DOHH2 (cell line): ENCODE measurements around the gene ZNF683.
"Not testable (repeated sequence)": the region's sequence is repeated elsewhere in the genome, so short reads cannot be mapped to it uniquely, and the experiment has no call there.

Experiments used
- H3F3A ChIP-seq: fragments of 200-600 bp; sonication (generic), shearing (Covaris generic); 2 replicates; pipeline ENCODE4 v1.6.0; 2016; ENCODE audit warnings: antibody characterized with exemption, mild to moderate bottlenecking; ENCODE audit not compliant: control insufficient read depth, insufficient read depth
- H3K27ac ChIP-seq: fragments of 200-600 bp; sonication (generic); 2 replicates; pipeline ENCODE4 v1.5.1; 2014; ENCODE audit warnings: low read depth, mild to moderate bottlenecking, low read length, moderate library complexity
- H3K27me3 ChIP-seq: fragments of 200-600 bp; sonication (generic); 2 replicates; pipeline ENCODE4 v1.6.1; 2014; ENCODE audit warnings: mild to moderate bottlenecking, low read length, mixed read lengths; ENCODE audit not compliant: control insufficient read depth
- H3K36me3 ChIP-seq: fragments of 200-600 bp; sonication (generic); 2 replicates; pipeline ENCODE4 v1.6.1; 2014; ENCODE audit warnings: mild to moderate bottlenecking, low read length, moderate library complexity, mixed read lengths; ENCODE audit not compliant: control insufficient read depth
- H3K4me1 ChIP-seq: fragments of 200-600 bp; sonication (generic); 2 replicates; pipeline ENCODE4 v1.6.1; 2014; ENCODE audit warnings: mild to moderate bottlenecking, low read length, mixed read lengths; ENCODE audit not compliant: control insufficient read depth
- H3K4me2 ChIP-seq: fragments of 200-600 bp; sonication (generic); 2 replicates; pipeline ENCODE4 v1.6.0; 2014; ENCODE audit warnings: mild to moderate bottlenecking, low read length, moderate library complexity
- H3K4me3 ChIP-seq: fragments of 200-600 bp; sonication (generic); 2 replicates; pipeline ENCODE4 v1.5.1; 2014; ENCODE audit warnings: mild to moderate bottlenecking, low read length, mixed read lengths
- H3K79me2 ChIP-seq: fragments of 200-600 bp; sonication (generic); 2 replicates; pipeline ENCODE4 v1.6.1; 2014; ENCODE audit warnings: mild to moderate bottlenecking, low read length, mixed read lengths; ENCODE audit not compliant: control insufficient read depth
- H3K9me2 ChIP-seq: fragments of 200-600 bp; sonication (generic); replicated peaks from 2 replicates; pipeline ENCODE4 v1.6.1; 2014; ENCODE audit warnings: mild to moderate bottlenecking, low read length, mixed read lengths; ENCODE audit not compliant: control insufficient read depth
- H3K9me3 ChIP-seq: fragments of 200-600 bp; sonication (generic); 2 replicates; pipeline ENCODE4 v1.6.1; 2014; ENCODE audit warnings: antibody characterized with exemption, low read length, mixed read lengths; ENCODE audit not compliant: control insufficient read depth, insufficient read depth
- H4K20me1 ChIP-seq: fragments of 200-600 bp; sonication (generic); 2 replicates; pipeline ENCODE4 v1.6.0; 2014; ENCODE audit warnings: low read depth, mild to moderate bottlenecking, antibody characterized with exemption, low read length, moderate library complexity; ENCODE audit not compliant: control insufficient read depth, insufficient read depth
- EZH2phosphoT487 ChIP-seq: fragments of 200-600 bp; sonication (generic); IDR thresholded peaks from 2 replicates; pipeline ENCODE4 v1.6.1; 2017; ENCODE audit warnings: borderline replicate concordance, mild to moderate bottlenecking, antibody characterized with exemption, low read length, moderate library complexity, mixed read lengths
- TF ChIP-seq, protein P1 (sequence below): fragments of 200-600 bp; sonication (generic); IDR thresholded peaks from one replicate; pipeline ENCODE4 v1.5.1; 2014; ENCODE audit warnings: antibody characterized with exemption, mild to moderate bottlenecking, low read depth, low read length; ENCODE audit not compliant: poor library complexity, severe bottlenecking

The ZNF683 gene

GRCh38 chr1:26336477-26337205, 35.9 kb downstream of the ZNF683 start:
- Histone ChIP-seq H3F3A (peaks cover 7% of the 10 kb centered on the region; the same call in 1 of the 2 replicates), H3K36me3 (no peaks in the 10 kb centered on the region), H3K4me3 (peak overlapping the region; percentile 81), H3K79me2 (no peaks in the 10 kb centered on the region), H4K20me1 (no peaks in the 10 kb centered on the region), H3K4me2 (peak overlapping the region; percentile 87), H3K27me3 (peaks cover 21% of the 10 kb centered on the region), H3K9me3 (no peaks in the 10 kb centered on the region), H3K4me1 (peaks cover 21% of the 10 kb centered on the region), H3K27ac (no peak overlapping the region), H3K9me2 (no peaks in the 10 kb centered on the region)
- TF ChIP-seq, protein P1, sequence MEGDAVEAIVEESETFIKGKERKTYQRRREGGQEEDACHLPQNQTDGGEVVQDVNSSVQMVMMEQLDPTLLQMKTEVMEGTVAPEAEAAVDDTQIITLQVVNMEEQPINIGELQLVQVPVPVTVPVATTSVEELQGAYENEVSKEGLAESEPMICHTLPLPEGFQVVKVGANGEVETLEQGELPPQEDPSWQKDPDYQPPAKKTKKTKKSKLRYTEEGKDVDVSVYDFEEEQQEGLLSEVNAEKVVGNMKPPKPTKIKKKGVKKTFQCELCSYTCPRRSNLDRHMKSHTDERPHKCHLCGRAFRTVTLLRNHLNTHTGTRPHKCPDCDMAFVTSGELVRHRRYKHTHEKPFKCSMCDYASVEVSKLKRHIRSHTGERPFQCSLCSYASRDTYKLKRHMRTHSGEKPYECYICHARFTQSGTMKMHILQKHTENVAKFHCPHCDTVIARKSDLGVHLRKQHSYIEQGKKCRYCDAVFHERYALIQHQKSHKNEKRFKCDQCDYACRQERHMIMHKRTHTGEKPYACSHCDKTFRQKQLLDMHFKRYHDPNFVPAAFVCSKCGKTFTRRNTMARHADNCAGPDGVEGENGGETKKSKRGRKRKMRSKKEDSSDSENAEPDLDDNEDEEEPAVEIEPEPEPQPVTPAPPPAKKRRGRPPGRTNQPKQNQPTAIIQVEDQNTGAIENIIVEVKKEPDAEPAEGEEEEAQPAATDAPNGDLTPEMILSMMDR = no peak
- TF ChIP-seq EZH2phosphoT487 = no peak

GRCh38 chr1:26335774-26336476, 36.6 kb downstream of the ZNF683 start:
- no peaks in the 10 kb centered on the region for H3K36me3 ChIP-seq
- H3K4me3 ChIP-seq = peak overlapping the region; percentile 81
- TF ChIP-seq EZH2phosphoT487 = no peak
- TF ChIP-seq, protein P1 = no peak
- H3F3A ChIP-seq = peaks cover 7% of the 10 kb centered on the region; the same call in 1 of the 2 replicates
- H3K4me1 ChIP-seq = peaks cover 21% of the 10 kb centered on the region
- H3K4me2 ChIP-seq = peak overlapping the region; percentile 87
- no peaks in the 10 kb centered on the region for H4K20me1 ChIP-seq
- H3K79me2 ChIP-seq = no peaks in the 10 kb centered on the region
- no peak overlapping the region for H3K27ac ChIP-seq
- peaks cover 21% of the 10 kb centered on the region for H3K27me3 ChIP-seq
- H3K9me3 ChIP-seq = no peaks in the 10 kb centered on the region
- H3K9me2 ChIP-seq = no peaks in the 10 kb centered on the region

- H3K9me3 ChIP-seq, H3K79me2 ChIP-seq, H3K27ac ChIP-seq, H3K4me3 ChIP-seq, H3K4me2 ChIP-seq, H3K36me3 ChIP-seq, H3K9me2 ChIP-seq, H3F3A ChIP-seq, H4K20me1 ChIP-seq: not testable (repeated sequence)
- Histone ChIP-seq H3K4me1 (peaks cover 23% of the 10 kb centered on the region), H3K27me3 (peaks cover 17% of the 10 kb centered on the region)
These were observed 39.2 kb downstream of the ZNF683 start for GRCh38 chr1:26333312-26333711.

GRCh38 chr1:26330276-26330675, 42.3 kb downstream of the ZNF683 start:
- Histone ChIP-seq H3K27ac (no peak overlapping the region), H3K79me2 (no peaks in the 10 kb centered on the region), H3K36me3 (no peaks in the 10 kb centered on the region), H3K9me3 (no peaks in the 10 kb centered on the region), H3K9me2 (no peaks in the 10 kb centered on the region), H3F3A (no peaks in the 10 kb centered on the region; the same call in 1 of the 2 replicates), H4K20me1 (no peaks in the 10 kb centered on the region), H3K4me2 (no peak overlapping the region), H3K4me3 (no peak overlapping the region), H3K4me1 (peaks cover 9% of the 10 kb centered on the region), H3K27me3 (no peaks in the 10 kb centered on the region; the same call in 1 of the 2 replicates)
- TF ChIP-seq, protein P1 = no peak
- no peak for TF ChIP-seq EZH2phosphoT487

- H3K27me3 ChIP-seq, H3K4me2 ChIP-seq, H3F3A ChIP-seq, H3K27ac ChIP-seq, H3K9me3 ChIP-seq, H4K20me1 ChIP-seq, H3K4me1 ChIP-seq, H3K79me2 ChIP-seq, H3K9me2 ChIP-seq, H3K4me3 ChIP-seq, H3K36me3 ChIP-seq: not testable (repeated sequence)
These were observed 43.2 kb downstream of the ZNF683 start for GRCh38 chr1:26329380-26329779.
